ENCODE results near the gene GPATCH8.
A peak's percentile ranks its signal among the peaks of the same experiment; 100 is the strongest.
"Not testable (repeated sequence)": the region's sequence is repeated elsewhere in the genome, so short reads cannot be mapped to it uniquely, and the experiment has no call there.

The GPATCH8 gene

GRCh38 chr17:44396946-44397345 lies 106.3 kb downstream of the GPATCH8 start:
- no peak for DNase-seq (ENCODE audit: low read depth)

- DNase-seq (ENCODE audit: low read depth): no peak
Observed at GRCh38 chr17:44394833-44395232, 108.4 kb downstream of the GPATCH8 start.

GRCh38 chr17:44394112-44394511 lies 109.1 kb downstream of the GPATCH8 start:
- DNase-seq (ENCODE audit: low read depth): not testable (repeated sequence)

GRCh38 chr17:44390250-44390870 lies 112.8 kb downstream of the GPATCH8 start:
- no peak for DNase-seq (ENCODE audit: low read depth)

- DNase-seq (ENCODE audit: low read depth): no peak
Observed at GRCh38 chr17:44389723-44390202, 113.4 kb downstream of the GPATCH8 start.

GRCh38 chr17:44389281-44389680 lies 113.9 kb downstream of the GPATCH8 start, which contains the start of gene ITGA2B:
Gene ITGA2B, minus strand, starts transcription at chr17:44389649. Its CDS starts 176 bp downstream, at chr17:44389473.
- DNase-seq (ENCODE audit: low read depth): no peak

- DNase-seq (ENCODE audit: low read depth): no peak
Observed at GRCh38 chr17:44387804-44388203, 115.4 kb downstream of the GPATCH8 start.

- DNase-seq (ENCODE audit: low read depth): no peak
Observed at GRCh38 chr17:44386182-44386525, 117.1 kb downstream of the GPATCH8 start.

GRCh38 chr17:44385287-44386181 lies 117.7 kb downstream of the GPATCH8 start:
- DNase-seq (ENCODE audit: low read depth): peak; percentile 71

- no peak for DNase-seq (ENCODE audit: low read depth)
Observed at GRCh38 chr17:44384823-44385286, 118.4 kb downstream of the GPATCH8 start.

- no peak for DNase-seq (ENCODE audit: low read depth)
Observed at GRCh38 chr17:44384281-44384822, 118.9 kb downstream of the GPATCH8 start.

GRCh38 chr17:44383861-44384260 lies 119.3 kb downstream of the GPATCH8 start:
- no peak for DNase-seq (ENCODE audit: low read depth)

GRCh38 chr17:44383363-44383762 lies 119.8 kb downstream of the GPATCH8 start:
- DNase-seq (ENCODE audit: low read depth): no peak

- DNase-seq (ENCODE audit: low read depth): no peak
Observed at GRCh38 chr17:44382917-44383316, 120.3 kb downstream of the GPATCH8 start.

GRCh38 chr17:44381810-44382305 lies 121.3 kb downstream of the GPATCH8 start:
- DNase-seq (ENCODE audit: low read depth): no peak

GRCh38 chr17:44380767-44381166 lies 122.4 kb downstream of the GPATCH8 start:
- DNase-seq (ENCODE audit: low read depth): no peak

GRCh38 chr17:44379887-44380286 lies 123.3 kb downstream of the GPATCH8 start:
- DNase-seq (ENCODE audit: low read depth): no peak

GRCh38 chr17:44378171-44378705 lies 125.0 kb downstream of the GPATCH8 start:
- DNase-seq (ENCODE audit: low read depth): no peak

GRCh38 chr17:44376779-44377178 lies 126.4 kb downstream of the GPATCH8 start:
- DNase-seq (ENCODE audit: low read depth): no peak

- no peak for DNase-seq (ENCODE audit: low read depth)
Observed at GRCh38 chr17:44376124-44376523, 127.1 kb downstream of the GPATCH8 start.

- DNase-seq (ENCODE audit: low read depth): no peak
Observed at GRCh38 chr17:44375196-44376017, 127.8 kb downstream of the GPATCH8 start.
